Vagina (tissue), 2 donors: ENCODE data around the gene APPBP2.

Experiments
- POLR2A ChIP-seq, 2 donors: fragments of 450-650 bp; IDR thresholded peaks; one replicate each; pipeline ENCODE4 v1.6.1; 2017; ENCODE audit warnings: antibody characterized with exemption in 2 of 2, mild to moderate bottlenecking in 2 of 2, moderate library complexity in 2 of 2
- POLR2AphosphoS5 ChIP-seq, 2 donors: sonication (generic); formaldehyde crosslinking; IDR thresholded peaks; one replicate each; pipeline ENCODE4 v1.9.0; 2017; ENCODE audit warnings: antibody characterized with exemption in 2 of 2, mild to moderate bottlenecking in 2 of 2, low read depth in 1 of 2; ENCODE audit not compliant: insufficient read depth in 1 of 2
- TF ChIP-seq, protein P1 (sequence below), 3 experiments: fragments of 450-650 bp in 2 of 3; fragments of 200-600 bp in 1 of 3; sonication (generic) in 1 of 3; IDR thresholded peaks; one replicate each; pipeline ENCODE4 v1.5.1; 2017 to 2019; ENCODE audit warnings: antibody characterized with exemption in 3 of 3, mild to moderate bottlenecking in 2 of 3, moderate library complexity in 2 of 3

DNA sequence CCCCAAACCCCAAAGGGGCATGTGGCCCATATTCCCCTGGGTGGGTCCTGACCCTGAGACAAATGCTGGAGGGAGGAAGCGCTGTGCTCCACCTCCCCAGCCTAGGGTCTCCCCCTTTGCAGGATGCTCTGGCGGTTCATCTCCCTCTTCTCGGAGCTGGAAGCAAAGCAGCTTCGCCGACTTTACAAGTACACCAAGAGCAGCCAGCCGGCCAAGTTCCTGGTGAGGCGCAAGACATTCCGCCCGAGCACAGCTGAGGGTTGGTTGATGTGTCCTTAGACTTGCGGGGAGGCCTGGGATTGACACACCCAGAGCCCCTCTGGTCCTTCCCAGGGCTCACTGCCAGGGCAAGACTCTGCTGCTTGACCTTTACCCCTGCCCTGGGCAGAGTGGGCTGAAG, 99.4 kb downstream of the APPBP2 start:
- TF ChIP-seq POLR2A (IDR thresholded peaks at IDR 0.05) (no peak), POLR2AphosphoS5 (IDR thresholded peaks at IDR 0.05; ENCODE audit: insufficient read depth in 1 of 2, low read depth in 1 of 2) (no peak)
- TF ChIP-seq, protein P1, sequence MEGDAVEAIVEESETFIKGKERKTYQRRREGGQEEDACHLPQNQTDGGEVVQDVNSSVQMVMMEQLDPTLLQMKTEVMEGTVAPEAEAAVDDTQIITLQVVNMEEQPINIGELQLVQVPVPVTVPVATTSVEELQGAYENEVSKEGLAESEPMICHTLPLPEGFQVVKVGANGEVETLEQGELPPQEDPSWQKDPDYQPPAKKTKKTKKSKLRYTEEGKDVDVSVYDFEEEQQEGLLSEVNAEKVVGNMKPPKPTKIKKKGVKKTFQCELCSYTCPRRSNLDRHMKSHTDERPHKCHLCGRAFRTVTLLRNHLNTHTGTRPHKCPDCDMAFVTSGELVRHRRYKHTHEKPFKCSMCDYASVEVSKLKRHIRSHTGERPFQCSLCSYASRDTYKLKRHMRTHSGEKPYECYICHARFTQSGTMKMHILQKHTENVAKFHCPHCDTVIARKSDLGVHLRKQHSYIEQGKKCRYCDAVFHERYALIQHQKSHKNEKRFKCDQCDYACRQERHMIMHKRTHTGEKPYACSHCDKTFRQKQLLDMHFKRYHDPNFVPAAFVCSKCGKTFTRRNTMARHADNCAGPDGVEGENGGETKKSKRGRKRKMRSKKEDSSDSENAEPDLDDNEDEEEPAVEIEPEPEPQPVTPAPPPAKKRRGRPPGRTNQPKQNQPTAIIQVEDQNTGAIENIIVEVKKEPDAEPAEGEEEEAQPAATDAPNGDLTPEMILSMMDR (IDR thresholded peaks at IDR 0.05): no peak
